CD4-positive, alpha-beta T cell treated with Interleukin-6 at 100 ng/mL for 8 hours (primary cell): ENCODE data around the gene SLITRK3.
"Not testable (repeated sequence)": the region's sequence is repeated elsewhere in the genome, so short reads cannot be mapped to it uniquely, and the experiment has no call there.

Experiments
- DNase-seq: peaks from one replicate; pipeline ENCODE4 v3.0.0-alpha.2; 2020; ENCODE audit warnings: mixed read lengths, low spot score

Gene SLITRK3

DNA sequence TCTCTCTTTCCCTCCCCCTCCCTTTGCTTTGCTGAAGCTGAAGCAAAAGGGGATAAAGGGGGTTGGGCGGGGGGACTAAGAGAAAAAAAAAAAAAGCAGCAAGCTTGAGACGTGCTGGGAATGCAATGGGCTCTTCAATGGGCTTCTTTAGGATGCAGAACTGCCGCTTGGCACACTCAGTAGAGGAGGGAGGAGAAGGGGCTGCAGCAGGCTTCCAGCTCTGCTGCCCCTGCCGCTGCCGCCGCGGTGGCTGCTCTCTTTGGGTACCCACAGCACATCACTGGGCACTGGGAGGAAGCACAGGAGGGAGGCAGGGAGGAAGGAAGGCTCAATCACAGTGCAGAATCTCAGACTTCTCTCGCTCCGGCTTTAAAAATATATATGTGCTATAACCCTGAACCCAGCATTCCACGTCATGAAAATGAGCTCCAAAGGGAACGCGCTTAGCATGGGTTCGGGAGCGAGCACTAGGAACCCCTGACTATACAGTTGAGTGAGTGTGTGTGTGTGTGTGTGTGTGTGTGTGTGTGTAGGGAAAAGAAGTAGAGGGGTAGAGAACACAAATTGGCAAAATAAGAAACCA is 3.5 kb downstream of the SLITRK3 start:
- DNase-seq, result no peak

DNA sequence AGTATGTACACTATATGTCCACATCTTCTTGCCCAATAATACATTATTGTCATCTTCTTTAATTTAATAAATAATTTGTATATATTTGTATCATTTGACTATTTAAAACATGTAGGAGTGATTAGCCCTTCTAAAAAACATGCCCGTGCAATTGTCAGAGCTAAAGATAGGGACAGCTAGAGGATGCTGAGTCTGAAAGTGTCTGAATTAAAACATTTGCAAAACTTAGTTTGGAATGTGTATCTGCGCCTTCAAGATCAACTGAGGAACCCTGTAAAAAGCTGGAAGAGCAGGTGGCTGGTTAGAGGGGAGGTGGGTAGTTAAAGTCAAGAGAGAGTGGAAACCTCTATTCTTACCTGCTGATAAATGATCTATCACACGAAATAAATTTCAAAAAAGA is 4.7 kb downstream of the SLITRK3 start:
- no peak for DNase-seq

GRCh38 chr3:165188452-165188851 is 7.7 kb downstream of the SLITRK3 start:
- no peak for DNase-seq

- DNase-seq, result no peak
Measured at GRCh38 chr3:165185707-165186327, 10.4 kb downstream of the SLITRK3 start.

DNA sequence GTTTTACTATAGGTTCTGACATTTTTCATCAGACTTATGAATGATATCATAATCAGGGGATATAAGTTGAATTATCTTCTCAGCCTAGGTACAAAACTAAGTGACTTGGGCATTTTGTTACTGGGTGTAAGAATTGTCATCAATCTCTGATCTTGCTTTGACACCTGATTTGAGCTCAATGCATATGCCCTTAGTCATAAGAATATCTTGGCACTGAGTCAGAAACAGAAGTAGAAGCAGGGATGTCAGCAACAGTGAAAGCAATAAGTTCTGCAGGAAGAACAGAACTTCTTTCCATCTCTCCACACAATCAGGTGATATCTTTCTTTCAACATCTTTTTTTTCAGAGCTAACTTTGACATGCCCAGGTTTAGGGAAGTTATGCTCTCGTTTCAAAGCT is 14.6 kb downstream of the SLITRK3 start:
- DNase-seq, result no peak

GRCh38 chr3:165170236-165170635 is 25.9 kb downstream of the SLITRK3 start:
- DNase-seq, result no peak

GRCh38 chr3:165169368-165169767 is 26.8 kb downstream of the SLITRK3 start:
- no peak for DNase-seq

- DNase-seq, result no peak
Measured at GRCh38 chr3:165162883-165163282, 33.3 kb downstream of the SLITRK3 start.

DNA sequence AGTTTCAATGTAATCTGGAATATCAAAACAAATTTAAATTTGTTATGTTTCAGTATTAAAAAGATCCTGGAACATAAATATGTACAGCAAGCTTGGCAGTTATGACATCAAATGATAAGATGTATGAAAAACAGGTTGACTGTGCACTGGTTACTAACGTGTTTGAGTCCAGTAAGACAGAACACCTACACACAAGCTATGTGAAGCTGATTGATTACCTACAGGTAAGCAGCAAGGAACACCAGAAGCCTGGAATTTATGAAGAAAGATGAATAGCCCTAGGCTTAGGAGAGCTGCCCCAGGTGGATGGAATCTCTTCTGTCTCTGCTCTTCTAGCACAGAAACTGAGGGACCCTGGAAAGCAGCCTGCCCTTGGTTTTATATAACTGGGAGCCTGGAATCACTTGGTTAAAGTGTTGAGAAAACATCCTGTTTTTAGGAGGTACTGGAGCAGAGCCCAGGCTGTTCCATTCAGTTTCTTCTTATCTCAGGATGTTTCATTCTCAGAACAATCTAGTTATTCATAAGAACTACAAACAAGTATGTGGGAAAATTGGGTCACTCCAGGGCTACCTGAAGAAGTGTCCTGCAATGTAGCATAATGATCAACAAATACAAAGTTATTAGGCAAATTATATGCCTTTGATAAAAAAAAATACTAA is 36.3 kb downstream of the SLITRK3 start:
- DNase-seq, result no peak

GRCh38 chr3:165158011-165158410 is 38.2 kb downstream of the SLITRK3 start:
- DNase-seq, result no peak

DNA sequence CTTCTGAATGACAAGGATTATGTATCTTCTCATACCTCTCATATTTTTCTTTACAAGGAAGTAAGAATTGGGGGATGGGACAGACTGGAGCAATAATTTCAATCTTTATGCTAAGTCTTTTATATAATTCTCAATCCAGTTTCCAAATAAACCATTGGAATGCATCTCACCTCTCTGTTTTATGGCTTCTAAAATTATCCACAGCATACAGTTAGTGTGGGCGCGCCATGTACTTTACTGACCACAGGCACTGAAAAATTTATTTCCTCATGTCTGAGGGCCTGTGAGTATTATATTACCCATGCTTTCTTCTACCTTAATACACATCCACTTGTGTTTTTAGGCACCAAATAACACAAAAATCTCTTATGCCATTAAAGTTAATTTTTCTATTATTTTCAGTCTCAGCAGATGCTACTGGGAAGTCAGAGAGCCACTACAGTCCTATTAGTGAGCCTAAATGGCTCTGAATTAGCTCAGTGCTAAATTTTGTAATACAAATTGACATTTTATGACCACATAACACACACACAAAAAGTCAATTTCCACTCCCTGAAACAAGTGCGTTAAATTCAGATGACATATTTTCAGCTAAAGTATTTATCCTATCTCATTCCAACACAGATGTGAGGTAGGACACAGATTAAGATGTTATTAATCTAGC is 39.3 kb downstream of the SLITRK3 start:
- DNase-seq, result no peak

DNA sequence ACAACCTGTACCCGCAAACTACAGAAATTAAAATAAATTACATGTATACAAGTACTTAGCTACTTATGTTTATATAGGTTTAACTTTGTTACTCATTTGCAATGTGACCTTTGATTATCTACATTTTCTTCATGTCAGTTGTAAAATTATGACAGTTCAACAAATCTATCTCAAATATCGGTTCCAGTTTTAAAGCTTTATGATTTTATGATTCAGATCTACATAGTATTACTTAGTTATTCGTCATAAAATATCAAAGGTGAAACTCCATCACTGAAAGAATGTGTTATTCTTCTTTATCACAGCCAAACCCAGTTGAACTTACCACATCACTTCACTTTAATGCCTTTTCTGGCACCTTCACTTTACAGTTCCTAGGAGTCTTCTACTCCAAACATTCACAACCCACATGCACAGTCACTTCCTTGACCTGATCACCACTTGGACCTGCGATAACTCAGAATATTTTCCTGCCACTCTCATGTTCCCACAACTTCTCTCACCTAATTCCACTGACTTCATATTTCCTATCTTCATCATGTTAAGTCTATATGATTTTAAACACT is 47.2 kb downstream of the SLITRK3 start:
- no peak for DNase-seq

GRCh38 chr3:165144271-165144670 is 51.9 kb downstream of the SLITRK3 start:
- DNase-seq, result no peak

DNA sequence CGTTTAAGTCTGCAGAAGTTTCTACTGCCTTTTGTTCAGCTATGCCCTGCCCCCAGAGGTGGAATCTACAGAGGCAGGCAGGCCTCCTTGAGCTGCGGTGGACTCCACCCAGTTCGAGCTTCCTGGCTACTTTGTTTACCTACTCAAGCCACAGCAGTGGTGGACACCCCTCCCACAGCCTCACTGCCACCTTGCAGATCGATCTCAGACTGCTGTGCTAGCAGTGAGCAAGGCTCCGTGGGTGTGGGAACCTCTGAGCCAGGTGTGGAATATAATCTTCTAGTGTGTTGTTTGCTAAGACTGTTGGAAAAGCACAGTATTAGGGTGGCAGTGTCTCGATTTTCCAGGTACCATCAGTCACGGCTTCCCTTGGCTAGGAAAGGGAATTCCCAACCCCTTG is 56.3 kb downstream of the SLITRK3 start:
- not testable (repeated sequence) for DNase-seq
